Rectal smooth muscle tissue (tissue), 1 donor: Measurements from ENCODE around the gene KRTAP20-4.

Experiments
- H3K27ac ChIP-seq: one replicate; pipeline ENCODE4 v1.7.0; 2013; ENCODE audit warnings: low read depth, low read length, inconsistent platforms
- H3K27me3 ChIP-seq: one replicate; pipeline ENCODE4 v1.7.0; 2013; ENCODE audit warnings: low read length; ENCODE audit not compliant: control insufficient read depth, insufficient read depth
- H3K36me3 ChIP-seq: one replicate; pipeline ENCODE4 v1.7.0; 2013; ENCODE audit warnings: low read length; ENCODE audit not compliant: control insufficient read depth, insufficient read depth
- H3K4me1 ChIP-seq: one replicate; pipeline ENCODE4 v1.7.0; 2013; ENCODE audit warnings: low read length; ENCODE audit not compliant: control insufficient read depth, insufficient read depth
- H3K4me3 ChIP-seq: one replicate; pipeline ENCODE4 v1.7.0; 2013; ENCODE audit warnings: low read length
- H3K9ac ChIP-seq: one replicate; pipeline ENCODE4 v1.7.0; 2013; ENCODE audit warnings: low read length

Gene KRTAP20-4

GRCh38 chr21:30616125-30616524, 4.3 kb upstream of the KRTAP20-4 start, which contains the start of gene KRTAP20-1:
KRTAP20-1 (plus strand) TSS chr21:30616425; CDS start chr21:30616455, 30 bp downstream.
- Histone ChIP-seq H3K4me3 (no peak within 1 kb of the TSS), H3K4me1 (no peaks in the 10 kb centered on the region), H3K27ac (no peak within 1 kb of the TSS)

DNA sequence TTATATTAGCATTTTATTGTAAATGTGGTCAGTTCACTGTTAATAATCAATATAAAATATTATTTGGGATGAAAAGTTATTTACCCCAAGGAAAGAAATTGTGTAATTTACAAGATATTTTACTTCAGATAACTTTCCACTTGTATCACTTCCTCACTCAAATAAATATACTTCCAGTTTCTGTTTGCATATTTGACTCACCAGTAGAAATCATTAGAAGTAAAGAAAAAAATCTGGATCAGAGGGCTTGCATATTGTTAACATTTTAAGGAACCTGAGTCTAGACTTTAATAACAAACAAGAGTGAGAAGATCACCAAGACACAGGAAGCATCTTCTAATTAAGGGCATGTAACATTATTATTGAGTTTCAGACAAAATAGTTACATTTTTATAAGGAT, 347 bp upstream of the KRTAP20-4 start:
- no peaks in the 10 kb centered on the region for H3K36me3 ChIP-seq
- H3K27ac ChIP-seq = no peak overlapping the region
- H3K4me3 ChIP-seq = no peak overlapping the region
- no peaks in the 10 kb centered on the region for H3K4me1 ChIP-seq
- H3K9ac ChIP-seq = no peak overlapping the region
- no peaks in the 10 kb centered on the region for H3K27me3 ChIP-seq

More at GRCh38 chr21:30616125-30616524, 4.3 kb upstream of the KRTAP20-4 start, which contains the start of gene KRTAP20-1:
- H3K36me3 ChIP-seq = no peaks in the 10 kb centered on the region
- no peak within 1 kb of the TSS for H3K9ac ChIP-seq
- H3K27me3 ChIP-seq = no peaks in the 10 kb centered on the region

DNA sequence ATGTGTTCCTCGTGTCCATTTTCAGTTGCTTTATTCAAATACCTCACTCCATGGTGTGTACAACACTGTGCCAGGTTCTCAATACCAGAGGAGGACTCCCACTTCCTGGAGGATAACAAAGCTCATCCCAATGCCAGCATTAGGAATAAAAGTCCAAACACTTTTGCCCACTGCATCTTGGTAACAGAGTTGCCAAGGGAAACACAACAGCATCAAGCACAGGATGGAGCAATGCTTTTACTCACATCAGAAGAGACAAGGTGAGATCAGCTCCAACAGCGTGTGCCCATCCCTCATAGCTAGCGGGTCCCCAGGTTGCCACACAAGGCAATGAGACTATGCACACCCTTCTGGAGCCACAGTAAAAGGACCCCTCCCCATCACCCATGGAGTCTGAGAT, 2.9 kb downstream of the KRTAP20-4 start:
- Histone ChIP-seq H3K9ac (no peak overlapping the region), H3K27me3 (no peaks in the 10 kb centered on the region), H3K27ac (no peak overlapping the region), H3K36me3 (no peaks in the 10 kb centered on the region), H3K4me1 (no peaks in the 10 kb centered on the region), H3K4me3 (no peak overlapping the region)

GRCh38 chr21:30625449-30626165, 5.2 kb downstream of the KRTAP20-4 start:
- Histone ChIP-seq H3K36me3 (no peaks in the 10 kb centered on the region), H3K9ac (no peak overlapping the region), H3K27ac (no peak overlapping the region), H3K4me1 (no peaks in the 10 kb centered on the region), H3K4me3 (no peak overlapping the region), H3K27me3 (no peaks in the 10 kb centered on the region)

DNA sequence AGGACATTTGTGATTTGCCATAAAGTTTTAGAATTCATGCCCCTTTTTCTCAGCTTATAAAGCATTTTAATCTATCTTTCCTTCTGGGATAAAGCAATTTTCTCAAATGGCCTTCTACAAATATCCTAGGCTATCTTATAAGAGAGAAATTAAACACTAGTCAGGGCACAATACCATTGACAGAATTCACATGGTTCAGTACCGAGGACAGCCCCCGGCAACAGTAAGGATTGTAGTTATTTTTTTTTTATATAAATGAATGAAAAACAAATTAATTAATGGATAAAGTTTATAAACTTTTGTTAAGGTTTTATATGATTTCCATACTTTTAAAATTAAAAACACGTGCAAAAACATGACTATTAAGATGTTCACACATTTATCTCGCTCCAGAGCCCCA, 7.7 kb downstream of the KRTAP20-4 start:
- Histone ChIP-seq H3K4me3 (no peak overlapping the region), H3K27me3 (no peaks in the 10 kb centered on the region), H3K4me1 (no peaks in the 10 kb centered on the region), H3K36me3 (no peaks in the 10 kb centered on the region), H3K9ac (no peak overlapping the region), H3K27ac (no peak overlapping the region)

- no peaks in the 10 kb centered on the region for H3K36me3 ChIP-seq
- no peak overlapping the region for H3K4me3 ChIP-seq
- H3K27me3 ChIP-seq = no peaks in the 10 kb centered on the region
- no peak overlapping the region for H3K9ac ChIP-seq
- no peak overlapping the region for H3K27ac ChIP-seq
- no peaks in the 10 kb centered on the region for H3K4me1 ChIP-seq
Measured at GRCh38 chr21:30629200-30629599, 8.8 kb downstream of the KRTAP20-4 start.

- no peak within 1 kb of the TSS for H3K27ac ChIP-seq
- no peaks in the 10 kb centered on the region for H3K27me3 ChIP-seq
- H3K4me3 ChIP-seq = no peak within 1 kb of the TSS
- H3K4me1 ChIP-seq = no peaks in the 10 kb centered on the region
- no peaks in the 10 kb centered on the region for H3K36me3 ChIP-seq
- H3K9ac ChIP-seq = no peak within 1 kb of the TSS
Measured at GRCh38 chr21:30634906-30635305, 14.5 kb downstream of the KRTAP20-4 start, which contains the start of gene KRTAP20-2. KRTAP20-2 (plus strand) TSS chr21:30635206; CDS start chr21:30635264, 58 bp downstream.

- no peaks in the 10 kb centered on the region for H3K27me3 ChIP-seq
- H3K4me1 ChIP-seq = no peaks in the 10 kb centered on the region
- H3K27ac ChIP-seq = no peak overlapping the region
- no peak overlapping the region for H3K4me3 ChIP-seq
- H3K9ac ChIP-seq = no peak overlapping the region
- no peaks in the 10 kb centered on the region for H3K36me3 ChIP-seq
Measured at GRCh38 chr21:30638686-30639085, 18.3 kb downstream of the KRTAP20-4 start.

DNA sequence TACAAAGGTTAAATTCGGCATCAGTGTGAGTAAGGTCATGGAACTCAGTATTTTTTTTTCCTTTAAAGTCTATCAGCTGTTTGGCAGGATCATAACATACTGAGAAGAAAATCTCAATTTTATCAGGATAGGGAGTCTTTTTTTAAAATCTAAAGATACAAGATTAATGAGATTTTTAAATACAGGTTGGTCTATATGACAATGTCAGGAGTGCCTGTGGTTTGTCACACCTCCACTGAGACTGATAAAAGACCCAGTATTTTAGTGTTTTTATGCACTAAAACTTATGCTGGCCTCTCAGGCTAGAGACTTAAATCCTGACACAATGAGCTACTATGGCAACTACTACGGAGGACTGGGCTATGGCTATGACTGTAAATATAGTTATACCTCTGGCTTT, 22.1 kb downstream of the KRTAP20-4 start, which contains the start of gene KRTAP20-3:
Gene KRTAP20-3, plus strand, starts transcription at position 301 of the 400 bp plus-strand sequence.
- no peaks in the 10 kb centered on the region for H3K4me1 ChIP-seq
- no peak within 1 kb of the TSS for H3K4me3 ChIP-seq
- no peaks in the 10 kb centered on the region for H3K36me3 ChIP-seq
- no peak within 1 kb of the TSS for H3K9ac ChIP-seq
- no peak within 1 kb of the TSS for H3K27ac ChIP-seq
- H3K27me3 ChIP-seq = no peaks in the 10 kb centered on the region

GRCh38 chr21:30646904-30647414, 26.5 kb downstream of the KRTAP20-4 start:
- no peaks in the 10 kb centered on the region for H3K27me3 ChIP-seq
- H3K36me3 ChIP-seq = no peaks in the 10 kb centered on the region
- no peak overlapping the region for H3K27ac ChIP-seq
- H3K9ac ChIP-seq = no peak overlapping the region
- no peaks in the 10 kb centered on the region for H3K4me1 ChIP-seq
- no peak overlapping the region for H3K4me3 ChIP-seq

DNA sequence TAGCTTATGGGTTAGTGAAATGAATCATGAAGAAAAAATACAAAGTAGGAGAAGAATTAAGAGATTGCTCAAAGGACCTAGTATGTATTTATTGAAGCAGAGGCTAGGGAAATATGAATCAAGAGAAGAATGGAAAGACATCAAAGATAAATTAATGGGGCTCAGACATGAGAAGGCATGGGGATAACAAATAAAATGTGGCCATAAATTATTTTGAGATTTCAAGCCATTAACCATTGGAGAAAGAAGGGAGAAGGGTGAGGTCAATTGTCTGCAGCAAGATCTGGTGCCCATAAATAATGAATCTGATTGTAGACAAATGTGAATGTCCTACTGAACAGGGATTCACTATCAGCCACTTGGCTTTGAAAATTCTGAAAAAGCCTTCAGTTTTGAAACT, 32.5 kb downstream of the KRTAP20-4 start:
- H3K36me3 ChIP-seq = no peaks in the 10 kb centered on the region
- no peaks in the 10 kb centered on the region for H3K4me1 ChIP-seq
- no peaks in the 10 kb centered on the region for H3K27me3 ChIP-seq
- H3K27ac ChIP-seq = no peak overlapping the region
- no peak overlapping the region for H3K4me3 ChIP-seq
- H3K9ac ChIP-seq = no peak overlapping the region

GRCh38 chr21:30668776-30669175, 48.3 kb downstream of the KRTAP20-4 start:
- Histone ChIP-seq H3K9ac (no peak overlapping the region), H3K4me3 (no peak overlapping the region), H3K36me3 (no peaks in the 10 kb centered on the region), H3K27ac (no peak overlapping the region), H3K4me1 (no peaks in the 10 kb centered on the region), H3K27me3 (no peaks in the 10 kb centered on the region)
